GM12878 (cell line): ENCODE measurements around the gene IL4. TPM values are rescaled to one million over a fixed set of nuclear protein-coding genes. Genes with fewer than 3 reads are reported as not detected.

ENCODE experiments used
- CEBPB ChIP-seq, 2 experiments: fragments of 150-350 bp in 1 of 2; IDR thresholded peaks; 2 replicates each; pipeline ENCODE4 v1.6.1; 2012 to 2014; ENCODE audit warnings: low read depth in 2 of 2, low read length in 2 of 2, borderline replicate concordance in 1 of 2, inconsistent platforms in 1 of 2
- CUX1 ChIP-seq: IDR thresholded peaks from 2 replicates; pipeline ENCODE4 v1.6.1; 2012; ENCODE audit warnings: improper control_type of control experiment, low read depth, low read length; ENCODE audit not compliant: insufficient replicate concordance
- FOXK2 ChIP-seq: fragments of 450-650 bp; IDR thresholded peaks from 2 replicates; pipeline ENCODE4 v1.6.1; 2017; ENCODE audit warnings: mild to moderate bottlenecking, moderate library complexity
- IRF5 ChIP-seq: fragments of 450-650 bp; IDR thresholded peaks from 2 replicates; pipeline ENCODE4 v1.6.1; 2017; ENCODE audit warnings: borderline replicate concordance
- KLF5 ChIP-seq: fragments of 450-650 bp; IDR thresholded peaks from 2 replicates; pipeline ENCODE4 v1.6.1; 2014; ENCODE audit warnings: mild to moderate bottlenecking; ENCODE audit not compliant: partially characterized antibody
- MYC ChIP-seq: IDR thresholded peaks from 2 replicates; pipeline ENCODE4 v1.6.1; 2011; ENCODE audit warnings: mild to moderate bottlenecking, low read length, moderate library complexity, inconsistent platforms; ENCODE audit not compliant: insufficient read depth, insufficient replicate concordance, insufficient read length, severe bottlenecking
- NFXL1 ChIP-seq: fragments of 450-650 bp; IDR thresholded peaks from 2 replicates; pipeline ENCODE4 v1.6.1; 2017; ENCODE audit warnings: antibody characterized with exemption, mild to moderate bottlenecking, borderline replicate concordance
- POLR2AphosphoS2 ChIP-seq: IDR thresholded peaks from 2 replicates; pipeline ENCODE4 v1.6.1; 2011; ENCODE audit warnings: low read depth, mild to moderate bottlenecking, low read length, improper control_type of control experiment, moderate library complexity
- POU2F2 ChIP-seq: IDR thresholded peaks from 3 replicates; pipeline ENCODE4 v1.6.1; 2011; ENCODE audit warnings: low read depth, mild to moderate bottlenecking, low read length, borderline replicate concordance
- RAD51 ChIP-seq: fragments of 450-650 bp; IDR thresholded peaks from 2 replicates; pipeline ENCODE4 v1.6.1; 2016; ENCODE audit warnings: moderate library complexity, mild to moderate bottlenecking, inconsistent platforms
- SMARCA5 ChIP-seq: fragments of 450-650 bp; IDR thresholded peaks from 2 replicates; pipeline ENCODE4 v1.6.1; 2017; ENCODE audit warnings: mild to moderate bottlenecking
- SP1 ChIP-seq: IDR thresholded peaks from one replicate; pipeline ENCODE4 v1.6.1; 2011; ENCODE audit warnings: low read depth, low read length
- TCF3 ChIP-seq: IDR thresholded peaks from 2 replicates; pipeline ENCODE4 v1.6.1; 2012; ENCODE audit warnings: low read depth, mild to moderate bottlenecking, low read length, borderline replicate concordance; ENCODE audit not compliant: insufficient read depth
- ZNF24 ChIP-seq: fragments of 450-650 bp; IDR thresholded peaks from 2 replicates; pipeline ENCODE4 v1.6.1; 2017; ENCODE audit warnings: antibody characterized with exemption, mild to moderate bottlenecking
- ZSCAN29 ChIP-seq: fragments of 450-650 bp; IDR thresholded peaks from 2 replicates; pipeline ENCODE4 v1.6.1; 2017; ENCODE audit warnings: mild to moderate bottlenecking, moderate library complexity
- polyA plus RNA-seq, 11 experiments: library from polyadenylated mRNA; depleted of rRNA in 4 of 11; unstranded in 6 of 11; stranded (reverse) in 5 of 11; fragments of >200 nt; fragmentation: Nextera tagmentation in 4 of 11; fragmentation: Illumina TruSeq in 1 of 11; extraction: Ambion mirVana in 4 of 11; extraction: Trizol in 1 of 11; gene quantifications; 1 replicate in 1 of 11; 2 replicates in 10 of 11; pipeline versions ENCODE4 v1.2.1 to v1.2.3, GENCODE V29; 2011 to 2016; ENCODE audit warnings: inconsistent platforms in 2 of 11, missing spikeins in 2 of 11, low read depth in 1 of 11
- total RNA-seq, 4 experiments: library from RNA; depleted of rRNA in 3 of 4; stranded (reverse); fragments of >200 nt in 3 of 4; fragmentation: Illumina TruSeq in 1 of 4; extraction: Trizol in 1 of 4; gene quantifications; 2 replicates each; pipeline versions ENCODE4 v1.2.1 to v1.2.3, GENCODE V29; 2013 to 2021
- TF ChIP-seq, protein P1 (sequence below): fragments of 450-650 bp; IDR thresholded peaks from 2 replicates; pipeline ENCODE4 v1.6.1; 2017; ENCODE audit warnings: mild to moderate bottlenecking, moderate library complexity
- TF ChIP-seq, protein P2 (sequence below): IDR thresholded peaks from 2 replicates; pipeline ENCODE4 v1.6.1; 2011; ENCODE audit warnings: low read depth, mild to moderate bottlenecking, low read length, moderate library complexity, borderline replicate concordance; ENCODE audit errors: extremely low read depth

The IL4 gene
- total and polyA plus RNA-seq, 10 of the 15 experiments (the other 5 are each of a cell fraction or from before 2014, with no cell fraction given) = 0.20 to 0.80 (median 0.50) TPM; not detected in 7

DNA sequence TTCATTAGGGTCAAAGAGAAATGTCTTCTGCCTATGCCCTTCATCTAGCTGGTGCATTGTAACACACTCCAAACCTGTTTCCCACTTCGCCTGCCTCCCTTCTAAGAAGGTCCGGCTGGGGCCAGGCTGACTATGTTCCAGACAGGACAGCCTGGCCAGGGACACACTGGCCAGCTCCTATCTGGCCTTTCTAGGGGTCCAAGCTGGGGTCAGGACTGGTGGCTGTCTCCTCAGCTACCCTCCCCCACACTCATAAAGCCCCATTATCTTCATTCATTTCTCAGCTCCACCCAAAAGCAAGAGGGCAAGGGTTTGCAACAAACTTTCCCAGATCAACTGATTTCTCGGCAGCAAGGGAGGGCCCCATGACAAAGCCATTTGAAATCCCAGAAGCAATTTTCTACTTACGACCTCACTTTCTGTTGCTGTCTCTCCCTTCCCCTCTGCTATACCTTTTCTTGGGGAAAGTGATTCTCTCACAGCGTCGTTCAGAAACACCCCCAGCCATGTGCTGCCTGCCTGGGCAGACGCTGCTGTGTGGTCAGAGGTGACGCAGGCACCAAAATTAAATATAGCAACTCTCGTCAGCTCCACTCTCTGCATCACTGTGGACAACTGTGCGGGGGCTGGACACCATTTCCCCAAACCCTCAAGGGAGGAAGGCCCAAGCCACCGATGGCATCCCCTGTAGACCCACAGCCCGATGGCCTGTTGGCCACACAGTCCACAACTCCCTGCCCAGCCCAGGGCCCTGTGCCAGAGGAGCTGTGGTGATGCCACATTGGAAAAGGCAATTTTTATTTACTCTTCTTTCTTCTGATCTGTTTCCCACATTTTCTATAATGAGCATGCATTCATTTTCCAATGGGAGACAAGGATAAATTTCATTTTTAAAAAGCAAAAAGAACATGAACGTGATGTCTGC lies 9.8 kb upstream of the IL4 start (continued):
- TF ChIP-seq, protein P1, sequence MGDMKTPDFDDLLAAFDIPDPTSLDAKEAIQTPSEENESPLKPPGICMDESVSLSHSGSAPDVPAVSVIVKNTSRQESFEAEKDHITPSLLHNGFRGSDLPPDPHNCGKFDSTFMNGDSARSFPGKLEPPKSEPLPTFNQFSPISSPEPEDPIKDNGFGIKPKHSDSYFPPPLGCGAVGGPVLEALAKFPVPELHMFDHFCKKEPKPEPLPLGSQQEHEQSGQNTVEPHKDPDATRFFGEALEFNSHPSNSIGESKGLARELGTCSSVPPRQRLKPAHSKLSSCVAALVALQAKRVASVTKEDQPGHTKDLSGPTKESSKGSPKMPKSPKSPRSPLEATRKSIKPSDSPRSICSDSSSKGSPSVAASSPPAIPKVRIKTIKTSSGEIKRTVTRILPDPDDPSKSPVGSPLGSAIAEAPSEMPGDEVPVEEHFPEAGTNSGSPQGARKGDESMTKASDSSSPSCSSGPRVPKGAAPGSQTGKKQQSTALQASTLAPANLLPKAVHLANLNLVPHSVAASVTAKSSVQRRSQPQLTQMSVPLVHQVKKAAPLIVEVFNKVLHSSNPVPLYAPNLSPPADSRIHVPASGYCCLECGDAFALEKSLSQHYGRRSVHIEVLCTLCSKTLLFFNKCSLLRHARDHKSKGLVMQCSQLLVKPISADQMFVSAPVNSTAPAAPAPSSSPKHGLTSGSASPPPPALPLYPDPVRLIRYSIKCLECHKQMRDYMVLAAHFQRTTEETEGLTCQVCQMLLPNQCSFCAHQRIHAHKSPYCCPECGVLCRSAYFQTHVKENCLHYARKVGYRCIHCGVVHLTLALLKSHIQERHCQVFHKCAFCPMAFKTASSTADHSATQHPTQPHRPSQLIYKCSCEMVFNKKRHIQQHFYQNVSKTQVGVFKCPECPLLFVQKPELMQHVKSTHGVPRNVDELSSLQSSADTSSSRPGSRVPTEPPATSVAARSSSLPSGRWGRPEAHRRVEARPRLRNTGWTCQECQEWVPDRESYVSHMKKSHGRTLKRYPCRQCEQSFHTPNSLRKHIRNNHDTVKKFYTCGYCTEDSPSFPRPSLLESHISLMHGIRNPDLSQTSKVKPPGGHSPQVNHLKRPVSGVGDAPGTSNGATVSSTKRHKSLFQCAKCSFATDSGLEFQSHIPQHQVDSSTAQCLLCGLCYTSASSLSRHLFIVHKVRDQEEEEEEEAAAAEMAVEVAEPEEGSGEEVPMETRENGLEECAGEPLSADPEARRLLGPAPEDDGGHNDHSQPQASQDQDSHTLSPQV = peak; percentile 98
- TF ChIP-seq SMARCA5 (peak; percentile 97), IRF5 (no peak), POU2F2 (peak; percentile 79; the same call in 2 of the 3 replicates), MYC (peak; percentile 79), KLF5 (peak; percentile 87), FOXK2 (peak; percentile 34; the same call in 1 of the 2 replicates), ZSCAN29 (peak; percentile 76; the same call in 1 of the 2 replicates), CUX1 (peak; percentile 90), TCF3 (peak; percentile 90; the same call in 1 of the 2 replicates), POLR2AphosphoS2 (peak; percentile 45; the same call in 1 of the 2 replicates), CEBPB (IDR thresholded peaks at IDR 0.05; ENCODE audit: borderline replicate concordance in 1 of 2, low read depth in 2 of 2, low read length in 2 of 2) (no peak), NFXL1 (no peak), ZNF24 (peak; percentile 69; the same call in 1 of the 2 replicates), SP1 (peak; percentile 89), RAD51 (peak; percentile 76)
- TF ChIP-seq, protein P2, sequence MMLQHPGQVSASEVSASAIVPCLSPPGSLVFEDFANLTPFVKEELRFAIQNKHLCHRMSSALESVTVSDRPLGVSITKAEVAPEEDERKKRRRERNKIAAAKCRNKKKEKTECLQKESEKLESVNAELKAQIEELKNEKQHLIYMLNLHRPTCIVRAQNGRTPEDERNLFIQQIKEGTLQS = no peak
